ENCODE measurements around the gene SMAD9.

GRCh38 chr13:36875961-36876360, 44.1 kb downstream of the SMAD9 start:
- TF ChIP-seq CTCF (IDR thresholded peaks at IDR 0.05 in 8 of 11, conservative IDR thresholded peaks at IDR 0.05 in 3 of 11) (no peak), POLR2AphosphoS5 (IDR thresholded peaks at IDR 0.05) (no peak), POLR2A (IDR thresholded peaks at IDR 0.05) (no peak)
